ENCODE data around the gene RBP7. TPM values are rescaled to one million over a fixed set of nuclear protein-coding genes. Genes with fewer than 3 reads are reported as not detected.

The RBP7 gene
- total RNA-seq, 1 experiment from 2014 or later = 6.0 TPM

Small RNAs within 50 kb of the gene (microRNA-seq; reads per million reads assigned to microRNA genes)
- 1.0 reads per million for gene MIR5697 (ENCODE audit: unreplicated experiment)

Other genes with a start within 250 kb of the RBP7 start
- 98.3 and 117 TPM in 2 replicates for gene CLSTN1, start 173.3 kb upstream of the RBP7 start, total RNA-seq (2014; rRNA removed)
- 78.1 and 102 TPM in 2 replicates for gene CTNNBIP1, start 87.0 kb upstream of the RBP7 start, total RNA-seq (2014; rRNA removed)
- gene LZIC, start 53.8 kb upstream of the RBP7 start, total RNA-seq (2014; rRNA removed) = 27.2 and 32.5 TPM in 2 replicates
- gene NMNAT1, start 53.8 kb upstream of the RBP7 start, total RNA-seq (2014; rRNA removed) = 4.6 and 7.3 TPM in 2 replicates
- 37.9 and 42.1 TPM in 2 replicates for gene UBE4B, start 35.7 kb downstream of the RBP7 start, total RNA-seq (2014; rRNA removed)
- gene KIF1B, start 213.3 kb downstream of the RBP7 start, total RNA-seq (2014; rRNA removed) = 21.4 and 24.2 TPM in 2 replicates